CD4-positive, alpha-beta T cell treated with Interleukin-2 at 100 ng/mL for 4 hours (primary cell): Measurements from ENCODE around the gene TRIB2.
"Not testable (repeated sequence)": the region's sequence is repeated elsewhere in the genome, so short reads cannot be mapped to it uniquely, and the experiment has no call there.

Experiments used
- DNase-seq: peaks from one replicate; pipeline ENCODE4 v3.0.0-alpha.2; 2020; ENCODE audit warnings: low spot score

The TRIB2 gene

GRCh38 chr2:12716282-12717190 is at the start of gene TRIB2:
Gene TRIB2, plus strand, starts transcription at chr2:12716936. Its CDS starts 1,372 bp downstream, at chr2:12718308.
- DNase-seq = peak; percentile 92

DNA sequence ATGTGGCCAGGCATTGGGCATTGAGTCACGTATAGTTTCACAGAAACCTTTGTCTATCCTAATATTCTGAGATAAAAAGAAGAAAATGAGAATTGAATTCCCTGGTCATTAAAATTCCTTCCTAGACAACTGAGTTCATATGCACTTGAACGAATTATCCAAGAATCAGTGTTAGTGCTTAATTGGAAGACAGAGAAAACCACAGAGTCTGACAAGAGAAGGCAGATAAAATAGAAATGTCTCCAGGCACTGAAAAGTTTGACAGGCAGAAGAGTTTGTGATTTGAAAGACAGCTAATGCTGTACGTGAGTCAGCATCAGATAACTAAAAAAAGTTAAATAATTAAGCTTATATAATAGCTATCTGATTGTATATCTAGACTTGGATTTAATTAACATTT is 47.7 kb upstream of the TRIB2 start:
- DNase-seq = no peak

DNA sequence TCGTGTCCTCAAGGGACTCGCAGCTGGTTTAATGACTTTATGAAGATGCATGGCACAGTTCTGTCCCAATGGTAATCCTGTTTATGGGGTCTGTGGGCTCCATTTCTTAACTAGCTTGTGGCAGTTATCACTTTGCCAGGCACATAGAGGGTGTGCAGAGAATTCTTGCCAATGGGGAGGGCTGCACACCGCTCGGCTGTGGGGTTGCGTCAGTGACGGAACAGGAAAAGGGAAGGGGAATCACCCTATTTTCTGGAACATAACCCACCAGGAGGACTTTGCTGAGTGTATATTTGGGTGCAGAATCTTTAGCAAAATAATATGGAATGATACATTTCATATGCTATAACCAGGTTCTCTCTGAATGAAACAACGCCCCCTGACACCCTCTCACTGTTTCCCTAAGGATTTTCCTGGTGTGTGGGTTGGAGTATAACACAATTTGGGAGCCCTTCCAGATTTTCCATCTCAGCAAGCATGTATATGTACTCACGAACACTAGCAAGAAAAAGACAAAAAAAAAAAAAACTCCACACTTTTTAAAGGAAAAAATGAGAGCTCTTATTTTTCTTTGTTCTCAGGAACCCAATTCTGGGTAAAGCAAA is 43.9 kb upstream of the TRIB2 start:
- no peak for DNase-seq

GRCh38 chr2:12674644-12675328 is 42.0 kb upstream of the TRIB2 start:
- no peak for DNase-seq

DNA sequence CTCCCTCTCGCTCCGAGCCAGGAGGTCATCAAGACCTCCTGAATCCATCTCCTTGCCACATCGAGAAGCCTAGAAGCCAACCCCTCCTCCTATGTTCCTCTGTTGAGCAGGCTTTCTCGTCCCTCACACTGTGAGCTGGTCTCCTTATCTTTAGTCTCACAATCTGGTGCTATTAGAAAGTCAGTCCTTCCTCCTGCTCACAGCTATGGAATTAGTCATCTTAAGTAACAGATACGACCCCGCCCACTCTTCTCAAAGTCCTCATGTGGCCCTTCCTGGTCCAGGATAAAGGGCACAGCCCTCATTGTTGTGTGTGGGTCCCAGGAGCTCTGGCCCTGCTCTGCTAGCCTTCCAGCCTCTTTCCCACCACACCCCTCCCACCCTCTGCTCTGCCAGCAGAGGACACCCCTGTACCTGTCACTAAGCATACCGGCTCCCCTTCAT is 41.4 kb upstream of the TRIB2 start:
- no peak for DNase-seq

GRCh38 chr2:12675801-12676200 is 40.9 kb upstream of the TRIB2 start:
- DNase-seq = no peak

- DNase-seq = no peak
Measured at GRCh38 chr2:12676771-12677170, 40.0 kb upstream of the TRIB2 start.

GRCh38 chr2:12678186-12678585 is 38.5 kb upstream of the TRIB2 start:
- no peak for DNase-seq

GRCh38 chr2:12679550-12680072 is 37.1 kb upstream of the TRIB2 start:
- DNase-seq = no peak

DNA sequence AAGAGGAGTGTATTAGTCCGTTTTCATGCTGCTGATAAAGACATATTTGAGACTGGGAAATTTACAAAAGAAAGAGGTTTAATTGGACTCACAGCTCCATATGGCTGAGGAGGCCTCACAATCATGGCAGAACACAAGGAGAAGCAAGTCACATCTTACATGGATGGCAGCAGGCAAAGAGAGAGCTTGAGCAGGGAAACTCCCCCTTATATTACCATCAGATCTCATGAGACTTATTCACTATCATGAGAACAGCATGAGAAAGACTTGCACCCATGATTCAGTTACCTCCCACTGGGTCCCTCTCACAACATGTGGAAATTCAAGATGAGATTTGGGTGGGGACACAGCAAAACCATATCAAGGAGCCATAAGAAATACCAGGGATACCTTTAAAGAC is 36.6 kb upstream of the TRIB2 start:
- DNase-seq = not testable (repeated sequence)

- no peak for DNase-seq
Measured at GRCh38 chr2:12682017-12682416, 34.7 kb upstream of the TRIB2 start.

GRCh38 chr2:12683457-12684100 is 33.2 kb upstream of the TRIB2 start:
- DNase-seq = no peak

- no peak for DNase-seq
Measured at GRCh38 chr2:12684471-12684936, 32.2 kb upstream of the TRIB2 start.

DNA sequence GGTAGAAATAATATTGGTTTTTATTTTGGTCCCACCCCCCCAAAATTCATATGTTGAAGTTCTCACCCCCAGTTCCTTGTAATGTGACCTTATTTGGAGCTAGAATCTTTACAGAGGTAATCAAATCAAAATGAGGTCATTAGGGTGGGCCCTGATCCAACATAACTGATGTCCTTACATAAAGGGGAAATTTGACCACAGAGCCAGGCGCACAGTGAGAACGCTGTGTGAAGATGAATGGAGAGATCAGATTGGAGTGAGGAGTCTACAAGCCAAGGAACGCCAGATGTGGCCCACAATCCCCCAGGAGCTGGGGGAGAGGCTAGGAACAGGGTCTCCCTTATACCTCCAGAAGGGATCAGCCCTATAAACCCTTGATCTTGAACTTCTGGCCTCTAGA is 31.6 kb upstream of the TRIB2 start:
- DNase-seq = no peak

GRCh38 chr2:12685956-12686355 is 30.8 kb upstream of the TRIB2 start:
- DNase-seq = no peak

GRCh38 chr2:12686708-12687283 is 29.9 kb upstream of the TRIB2 start:
- DNase-seq = no peak

DNA sequence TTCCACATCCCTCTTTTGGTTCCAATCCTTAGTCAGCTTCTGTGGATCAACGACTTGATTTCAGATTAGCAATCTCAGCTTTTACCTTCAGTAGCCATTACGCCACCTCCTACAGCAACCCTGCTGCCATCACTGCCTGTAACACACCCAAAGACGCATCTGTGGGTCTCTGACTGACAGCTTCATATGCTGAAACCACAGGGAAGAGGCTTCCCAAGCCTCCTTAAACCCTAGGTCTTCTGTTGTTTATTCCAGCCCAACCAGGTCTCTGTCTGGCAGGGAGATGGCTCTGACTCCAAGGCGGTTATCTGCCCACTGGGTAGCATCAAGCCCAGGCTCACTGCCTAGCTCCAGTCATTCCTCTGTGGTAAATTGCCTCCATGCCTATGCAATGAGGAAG is 28.6 kb upstream of the TRIB2 start:
- no peak for DNase-seq

- DNase-seq = no peak
Measured at GRCh38 chr2:12688893-12689292, 27.8 kb upstream of the TRIB2 start.

DNA sequence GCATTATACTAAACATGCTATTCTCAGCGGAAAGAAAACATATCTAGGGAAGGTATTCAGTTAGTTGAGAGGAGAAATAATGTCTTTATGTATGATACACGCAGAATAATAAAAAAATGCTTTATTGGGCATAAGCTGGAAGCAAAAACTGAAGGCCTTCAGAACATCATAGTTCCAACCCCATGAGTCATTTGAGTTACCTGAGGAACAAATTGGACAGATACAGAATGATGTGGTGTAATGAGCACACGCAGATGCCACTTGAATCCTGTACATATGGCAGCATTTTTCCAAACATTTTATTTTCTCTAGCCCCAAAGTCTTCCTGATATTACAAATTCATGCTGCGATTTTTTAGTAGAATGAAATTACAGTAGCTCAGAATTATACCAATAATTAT is 23.2 kb upstream of the TRIB2 start:
- no peak for DNase-seq

DNA sequence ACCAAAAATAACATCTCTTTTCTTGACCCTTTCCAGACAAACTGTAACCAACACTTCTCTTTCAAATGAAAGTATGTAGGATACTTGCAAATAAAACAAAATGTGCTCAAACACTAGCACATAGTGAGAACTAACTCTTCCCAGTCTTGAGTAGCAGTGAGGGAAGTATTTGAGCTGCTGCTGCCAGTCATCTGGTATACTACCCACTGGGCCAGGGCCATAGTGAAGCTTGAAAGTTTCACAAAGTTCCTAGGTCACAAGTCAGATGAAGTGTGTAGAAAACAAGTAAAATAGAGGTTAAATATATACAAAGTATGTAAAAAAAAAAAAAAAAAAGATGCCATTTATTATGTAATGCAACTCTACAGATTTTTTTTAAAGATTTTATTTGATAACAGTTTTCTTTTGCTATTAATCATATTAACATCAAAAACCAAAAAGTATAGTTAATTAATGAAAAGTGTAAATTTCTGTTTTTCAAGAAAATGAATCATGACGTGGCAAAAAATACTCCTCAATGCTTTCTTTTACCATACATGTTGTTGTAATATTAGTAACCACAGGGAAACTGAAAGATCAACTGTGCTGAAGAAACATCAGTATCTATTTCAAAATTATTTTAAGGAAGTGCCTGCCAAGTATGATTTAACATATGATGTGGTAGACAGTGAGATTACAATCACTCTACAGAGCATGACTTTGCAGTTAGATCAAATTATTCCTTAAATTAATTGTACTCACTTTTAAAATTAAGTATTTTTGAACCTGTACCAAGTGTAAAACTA is 21.6 kb upstream of the TRIB2 start:
- no peak for DNase-seq

DNA sequence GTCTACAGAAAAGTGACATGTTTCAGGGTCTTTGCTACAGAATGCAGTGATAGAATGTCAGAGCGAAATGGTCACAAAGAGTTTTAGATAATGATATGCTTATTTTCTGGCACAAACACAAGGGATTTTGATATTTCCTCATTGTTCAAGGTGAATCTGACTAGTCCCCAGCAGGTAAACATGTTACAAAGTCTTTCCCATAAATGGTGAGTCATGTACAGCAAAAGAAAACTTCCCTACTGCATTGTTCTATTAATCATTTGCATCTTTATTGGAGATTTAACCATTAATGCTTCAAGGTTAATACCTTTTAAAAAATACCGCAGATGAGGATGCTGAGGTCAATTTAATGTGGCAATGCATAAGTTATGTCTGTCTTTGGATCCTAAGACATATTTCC is 19.1 kb upstream of the TRIB2 start:
- DNase-seq = no peak
